ENCODE data around the gene MNT. TPM values are rescaled to one million over a fixed set of nuclear protein-coding genes. Genes with fewer than 3 reads are reported as not detected.

Gene MNT
- total and polyA plus RNA-seq, 4 experiments from 2014 or later = 0.29 to 50.7 (median 23.2) TPM

DNA sequence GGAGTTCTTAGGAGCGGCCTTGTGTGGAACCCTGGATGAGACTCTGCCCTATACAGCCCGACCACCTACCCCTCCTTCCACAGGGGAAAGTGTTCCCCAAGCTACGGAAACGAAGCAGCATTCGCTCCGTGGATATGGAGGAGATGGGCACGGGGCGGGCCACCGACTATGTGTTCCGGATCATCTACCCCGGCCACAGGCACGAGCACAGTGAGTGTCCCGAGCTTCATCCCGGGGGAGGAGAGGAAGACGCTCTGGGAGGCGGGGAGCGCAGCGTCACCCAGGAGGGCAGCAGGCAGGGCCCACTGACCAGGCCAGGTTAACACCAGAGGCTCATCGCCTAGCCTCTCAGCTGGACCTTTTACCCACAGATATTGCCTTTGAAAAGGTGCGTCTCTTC is 35.7 kb downstream of the MNT start:
- H3K4me3 Mint-ChIP-seq = no peak overlapping the region
- peaks cover 8 to 38% of the 10 kb centered on the region in 2 donors for H3K36me3 Mint-ChIP-seq
- H3K9me3 ChIP-seq (ENCODE audit: control insufficient read depth in 1 of 2, low read length in 2 of 2) = no peaks in the 10 kb centered on the region
- ChIA-PET POLR2A (ENCODE audit: partially characterized antibody) (no interaction called here), CTCF (ENCODE audit: partially characterized antibody) (interaction anchor here (1.7 kb wide), 1 partner anchor 17 kb away, joined by 5 read pairs; no protein-coding TSS in a partner anchor)
- no peaks in the 10 kb centered on the region for H3K4me1 ChIP-seq (ENCODE audit: insufficient read depth, low read length)
- no peak overlapping the region for H3K27ac Mint-ChIP-seq
- H3K36me3 ChIP-seq (ENCODE audit: insufficient read depth, low read length) = peaks cover 19% of the 10 kb centered on the region
- H3K4me3 ChIP-seq (ENCODE audit: low read length in 2 of 2) = no peak overlapping the region
- H3K4me1 Mint-ChIP-seq = no peaks in the 10 kb centered on the region
- H3K9me3 Mint-ChIP-seq = no peaks in the 10 kb centered on the region
- DNase-seq = no peak
- no peak overlapping the region for H3K27ac ChIP-seq (ENCODE audit: low read depth, low read length)
- H3K27me3 Mint-ChIP-seq = no peaks in the 10 kb centered on the region
- intact Hi-C loops (cut with micrococcal nuclease) = no loop called here
- no peaks in the 10 kb centered on the region for H3K27me3 ChIP-seq (ENCODE audit: insufficient read depth, low read length)

DNA sequence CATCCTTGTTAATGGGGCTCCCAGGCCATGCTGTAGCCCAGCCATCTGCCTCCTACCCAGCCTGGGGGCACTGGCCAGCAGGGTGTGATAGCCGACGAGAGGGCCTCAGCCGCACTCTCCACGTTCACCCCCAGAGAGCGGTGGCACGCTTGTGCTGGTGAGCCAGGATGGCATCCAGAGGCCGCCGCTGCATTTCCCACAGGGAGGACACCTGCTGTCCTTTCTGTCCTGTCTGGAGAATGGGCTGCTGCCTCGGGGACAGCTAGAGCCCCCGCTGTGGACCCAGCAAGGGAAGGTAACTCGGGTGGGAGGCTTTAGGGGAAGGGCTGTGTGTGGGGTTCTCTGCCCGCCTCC is 36.1 kb downstream of the MNT start:
- no peak overlapping the region for H3K27ac Mint-ChIP-seq
- peaks cover 19% of the 10 kb centered on the region for H3K36me3 ChIP-seq (ENCODE audit: insufficient read depth, low read length)
- H3K36me3 Mint-ChIP-seq = peaks cover 8 to 37% of the 10 kb centered on the region in 2 donors
- H3K4me1 Mint-ChIP-seq = no peaks in the 10 kb centered on the region
- no peaks in the 10 kb centered on the region for H3K27me3 Mint-ChIP-seq
- H3K27ac ChIP-seq (ENCODE audit: low read depth, low read length) = no peak overlapping the region
- no peak overlapping the region for H3K4me3 Mint-ChIP-seq
- H3K9me3 ChIP-seq (ENCODE audit: control insufficient read depth in 1 of 2, low read length in 2 of 2) = no peaks in the 10 kb centered on the region
- intact Hi-C loops (cut with micrococcal nuclease) = no loop called here
- H3K4me3 ChIP-seq (ENCODE audit: low read length in 2 of 2) = no peak overlapping the region
- H3K4me1 ChIP-seq (ENCODE audit: insufficient read depth, low read length) = no peaks in the 10 kb centered on the region
- POLR2A ChIA-PET (ENCODE audit: partially characterized antibody) = no interaction called here
- CTCF ChIA-PET (ENCODE audit: partially characterized antibody) = interaction anchor here (1.7 kb wide), 1 partner anchor 17 kb away, joined by 5 read pairs; no protein-coding TSS in a partner anchor
- DNase-seq = no peak
- no peaks in the 10 kb centered on the region for H3K9me3 Mint-ChIP-seq
- no peaks in the 10 kb centered on the region for H3K27me3 ChIP-seq (ENCODE audit: insufficient read depth, low read length)

DNA sequence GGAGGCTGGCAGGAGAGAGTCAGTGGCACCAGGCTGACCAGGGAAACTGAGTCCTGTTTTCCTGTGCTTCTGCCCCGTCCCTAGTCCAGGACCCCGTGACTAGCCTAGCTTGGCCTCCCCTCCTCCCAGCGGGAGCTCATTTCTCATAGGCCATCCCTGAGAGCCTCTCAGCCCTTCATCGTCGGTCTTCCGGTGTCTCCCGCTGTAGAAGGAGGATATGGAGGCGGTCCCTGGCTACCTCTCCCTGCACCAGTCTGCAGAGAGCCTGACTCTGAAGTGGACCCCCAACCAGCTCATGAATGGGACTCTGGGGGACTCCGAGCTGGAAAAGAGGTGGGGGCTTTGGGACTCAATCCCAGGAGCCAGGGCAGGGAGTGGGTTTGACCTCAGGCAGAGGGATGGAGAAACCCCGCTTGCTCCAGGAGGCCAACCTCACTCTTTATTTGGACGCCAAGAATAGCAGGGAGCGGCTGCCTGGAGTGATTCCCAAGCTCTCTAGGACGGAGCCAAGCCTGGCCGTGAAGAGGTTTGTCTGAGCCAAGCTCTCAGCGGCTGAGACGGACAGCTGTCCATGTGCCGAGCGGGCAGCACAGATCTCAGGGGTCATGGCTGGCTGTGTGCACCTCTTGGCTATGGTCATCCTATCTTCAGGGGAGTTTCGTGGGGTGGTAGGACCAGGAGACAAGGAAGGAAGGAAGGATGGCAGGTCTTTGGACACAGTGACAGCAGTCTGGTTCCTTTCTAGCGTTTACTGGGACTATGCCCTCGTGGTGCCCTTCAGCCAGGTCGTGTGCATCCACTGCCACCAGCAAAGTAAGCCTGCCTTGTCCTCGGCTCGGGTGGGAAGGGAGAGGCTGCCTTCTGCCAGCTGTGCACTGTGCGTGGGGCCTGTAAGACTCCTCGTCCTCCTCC is 36.8 kb downstream of the MNT start:
- no peak overlapping the region for H3K27ac ChIP-seq (ENCODE audit: low read depth, low read length)
- Mint-ChIP-seq H3K9me3 (no peaks in the 10 kb centered on the region), H3K4me1 (no peaks in the 10 kb centered on the region), H3K27ac (no peak overlapping the region), H3K4me3 (no peak overlapping the region), H3K27me3 (no peaks in the 10 kb centered on the region), H3K36me3 (peaks cover 8 to 36% of the 10 kb centered on the region in 2 donors)
- peaks cover 19% of the 10 kb centered on the region for H3K36me3 ChIP-seq (ENCODE audit: insufficient read depth, low read length)
- intact Hi-C loops (cut with micrococcal nuclease) = no loop called here
- H3K4me1 ChIP-seq (ENCODE audit: insufficient read depth, low read length) = no peaks in the 10 kb centered on the region
- no peaks in the 10 kb centered on the region for H3K9me3 ChIP-seq (ENCODE audit: control insufficient read depth in 1 of 2, low read length in 2 of 2)
- CTCF ChIA-PET (ENCODE audit: partially characterized antibody) = interaction anchor here (1.0 to 1.7 kb wide), 2 partner anchors 18 to 26 kb away, joined by 3 to 5 read pairs; no protein-coding TSS in a partner anchor
- H3K4me3 ChIP-seq (ENCODE audit: low read length in 2 of 2) = no peak overlapping the region
- no peak for DNase-seq
- H3K27me3 ChIP-seq (ENCODE audit: insufficient read depth, low read length) = no peaks in the 10 kb centered on the region
- POLR2A ChIA-PET (ENCODE audit: partially characterized antibody) = no interaction called here

DNA sequence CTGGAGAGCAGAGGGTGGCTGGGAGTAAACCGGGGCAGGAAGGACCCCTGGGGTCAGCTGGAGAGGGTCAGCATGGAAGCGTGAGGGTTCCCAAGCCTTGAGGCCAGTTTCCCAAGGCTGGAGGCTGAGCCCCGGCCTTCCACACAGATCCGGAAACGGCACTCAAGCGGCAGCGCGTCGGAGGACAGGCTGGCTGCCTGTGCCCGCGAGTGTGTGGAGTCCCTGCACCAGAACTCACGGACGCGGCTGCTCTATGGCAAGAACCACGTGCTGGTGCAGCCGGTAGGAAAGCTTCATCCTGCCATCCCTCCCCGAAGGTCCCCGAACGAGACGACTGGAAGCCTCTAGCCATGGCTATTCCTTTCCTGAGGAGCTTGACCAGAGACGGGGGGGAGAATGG is 37.5 kb downstream of the MNT start:
- Mint-ChIP-seq H3K36me3 (peaks cover 8 to 36% of the 10 kb centered on the region in 2 donors), H3K4me3 (no peak overlapping the region), H3K9me3 (no peaks in the 10 kb centered on the region), H3K4me1 (no peaks in the 10 kb centered on the region), H3K27me3 (no peaks in the 10 kb centered on the region), H3K27ac (no peak overlapping the region)
- intact Hi-C loops (cut with micrococcal nuclease) = no loop called here
- Histone ChIP-seq H3K4me1 (ENCODE audit: insufficient read depth, low read length) (no peaks in the 10 kb centered on the region), H3K9me3 (ENCODE audit: control insufficient read depth in 1 of 2, low read length in 2 of 2) (no peaks in the 10 kb centered on the region), H3K4me3 (ENCODE audit: low read length in 2 of 2) (no peak overlapping the region), H3K27me3 (ENCODE audit: insufficient read depth, low read length) (no peaks in the 10 kb centered on the region), H3K36me3 (ENCODE audit: insufficient read depth, low read length) (peaks cover 19% of the 10 kb centered on the region), H3K27ac (ENCODE audit: low read depth, low read length) (no peak overlapping the region)
- ChIA-PET POLR2A (ENCODE audit: partially characterized antibody) (no interaction called here), CTCF (ENCODE audit: partially characterized antibody) (interaction anchor here (1.0 kb wide), 1 partner anchor 25 kb away, joined by 3 read pairs; no protein-coding TSS in a partner anchor)
- DNase-seq = no peak

DNA sequence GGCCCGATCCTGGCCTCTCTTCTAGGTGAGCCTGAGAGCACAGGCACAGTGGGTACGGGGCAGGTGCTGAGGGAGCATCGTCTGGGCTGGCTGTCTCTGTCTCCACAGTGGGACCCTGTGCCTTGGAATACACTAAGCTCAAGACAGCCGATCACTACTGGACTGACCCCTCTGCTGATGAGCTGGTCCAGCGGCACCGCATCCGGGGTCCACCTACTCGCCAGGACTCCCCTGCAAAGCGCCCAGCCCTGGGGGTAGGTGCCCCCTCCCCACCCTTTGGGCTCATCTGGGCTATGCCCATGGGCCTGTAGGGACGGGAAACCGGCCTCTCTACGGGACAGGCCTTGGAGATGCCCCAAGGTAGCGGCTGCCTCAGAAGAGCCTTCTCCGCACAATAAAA is 38.0 kb downstream of the MNT start:
- no peak overlapping the region for H3K27ac ChIP-seq (ENCODE audit: low read depth, low read length)

DNA sequence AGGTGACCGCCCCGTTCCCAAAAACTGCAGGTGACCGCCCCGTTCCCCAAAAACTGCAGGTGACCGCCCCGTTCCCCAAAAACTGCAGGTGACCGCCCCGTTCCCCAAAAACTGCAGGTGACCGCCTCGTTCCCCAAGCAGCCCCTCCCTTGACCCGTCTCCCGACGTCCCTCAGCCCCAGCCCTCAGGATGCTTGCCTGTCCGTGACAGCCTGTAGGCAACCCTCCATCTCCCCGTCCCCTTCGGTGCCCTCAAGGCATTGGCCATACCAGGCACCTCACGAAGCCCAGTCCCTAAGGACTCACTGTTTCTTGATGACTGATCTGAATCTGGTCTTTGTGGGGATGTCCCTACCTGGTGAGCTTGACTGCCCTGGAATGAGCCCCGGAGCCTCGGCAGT is 38.4 kb downstream of the MNT start:
- H3K9me3 ChIP-seq (ENCODE audit: control insufficient read depth in 1 of 2, low read length in 2 of 2) = no peaks in the 10 kb centered on the region
- H3K4me1 ChIP-seq (ENCODE audit: insufficient read depth, low read length) = no peaks in the 10 kb centered on the region
- no peak overlapping the region for H3K4me3 ChIP-seq (ENCODE audit: low read length in 2 of 2)
- H3K27ac Mint-ChIP-seq = no peak overlapping the region
- H3K27me3 Mint-ChIP-seq = no peaks in the 10 kb centered on the region
- no peaks in the 10 kb centered on the region for H3K27me3 ChIP-seq (ENCODE audit: insufficient read depth, low read length)
- intact Hi-C loops (cut with micrococcal nuclease) = no loop called here
- no peak for DNase-seq
- no peak overlapping the region for H3K4me3 Mint-ChIP-seq
- ChIA-PET POLR2A (ENCODE audit: partially characterized antibody) (no interaction called here), CTCF (ENCODE audit: partially characterized antibody) (interaction anchor here (2.2 kb wide), 1 partner anchor 53 kb away, joined by 10 read pairs; no protein-coding TSS in a partner anchor)
- peaks cover 19% of the 10 kb centered on the region for H3K36me3 ChIP-seq (ENCODE audit: insufficient read depth, low read length)
- H3K27ac ChIP-seq (ENCODE audit: low read depth, low read length) = no peak overlapping the region
- no peaks in the 10 kb centered on the region for H3K9me3 Mint-ChIP-seq
- H3K36me3 Mint-ChIP-seq = peaks cover 4 to 33% of the 10 kb centered on the region in 2 donors
- H3K4me1 Mint-ChIP-seq = no peaks in the 10 kb centered on the region

More for the DNA sequence above, 38.0 kb downstream of the MNT start:
- no peaks in the 10 kb centered on the region for H3K9me3 Mint-ChIP-seq
- H3K27ac Mint-ChIP-seq = no peak overlapping the region
- CTCF ChIA-PET (ENCODE audit: partially characterized antibody) = interaction anchor here (1.0 kb wide), 1 partner anchor 24 kb away, joined by 3 read pairs; no protein-coding TSS in a partner anchor
- H3K4me3 Mint-ChIP-seq = no peak overlapping the region
- no peaks in the 10 kb centered on the region for H3K9me3 ChIP-seq (ENCODE audit: control insufficient read depth in 1 of 2, low read length in 2 of 2)
- H3K36me3 ChIP-seq (ENCODE audit: insufficient read depth, low read length) = peaks cover 19% of the 10 kb centered on the region
- no peaks in the 10 kb centered on the region for H3K4me1 ChIP-seq (ENCODE audit: insufficient read depth, low read length)
- H3K27me3 Mint-ChIP-seq = no peaks in the 10 kb centered on the region
- intact Hi-C loops (cut with micrococcal nuclease) = no loop called here
- DNase-seq = no peak
- no peaks in the 10 kb centered on the region for H3K27me3 ChIP-seq (ENCODE audit: insufficient read depth, low read length)
- H3K4me3 ChIP-seq (ENCODE audit: low read length in 2 of 2) = no peak overlapping the region
- H3K4me1 Mint-ChIP-seq = no peaks in the 10 kb centered on the region
- POLR2A ChIA-PET (ENCODE audit: partially characterized antibody) = no interaction called here
- peaks cover 6 to 35% of the 10 kb centered on the region in 2 donors for H3K36me3 Mint-ChIP-seq

DNA sequence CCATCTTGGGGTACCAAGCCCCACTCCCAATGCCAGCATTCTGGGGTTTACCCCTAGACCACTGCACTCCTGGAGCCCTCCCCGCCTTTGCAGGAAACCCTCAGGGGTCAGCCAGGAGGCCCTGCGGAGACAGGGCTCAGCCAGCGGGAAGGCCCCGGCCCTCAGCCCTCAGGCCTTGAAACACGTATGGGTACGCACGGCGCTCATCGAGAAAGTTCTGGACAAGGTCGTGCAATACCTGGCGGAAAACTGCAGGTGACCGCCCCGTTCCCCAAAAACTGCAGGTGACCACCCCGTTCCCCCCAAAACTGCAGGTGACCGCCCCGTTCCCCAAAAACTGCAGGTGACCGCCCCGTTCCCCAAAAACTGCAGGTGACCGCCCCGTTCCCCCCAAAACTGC is 38.8 kb downstream of the MNT start:
- Mint-ChIP-seq H3K27ac (no peak overlapping the region), H3K27me3 (no peaks in the 10 kb centered on the region), H3K9me3 (no peaks in the 10 kb centered on the region), H3K36me3 (peaks cover 4 to 32% of the 10 kb centered on the region in 2 donors), H3K4me1 (no peaks in the 10 kb centered on the region), H3K4me3 (no peak overlapping the region)
- no peak for DNase-seq
- Histone ChIP-seq H3K4me1 (ENCODE audit: insufficient read depth, low read length) (no peaks in the 10 kb centered on the region), H3K27ac (ENCODE audit: low read depth, low read length) (no peak overlapping the region), H3K27me3 (ENCODE audit: insufficient read depth, low read length) (no peaks in the 10 kb centered on the region), H3K4me3 (ENCODE audit: low read length in 2 of 2) (no peak overlapping the region), H3K9me3 (ENCODE audit: control insufficient read depth in 1 of 2, low read length in 2 of 2) (no peaks in the 10 kb centered on the region), H3K36me3 (ENCODE audit: insufficient read depth, low read length) (peaks cover 19% of the 10 kb centered on the region)
- intact Hi-C loops (cut with micrococcal nuclease) = no loop called here
- POLR2A ChIA-PET (ENCODE audit: partially characterized antibody) = no interaction called here
- CTCF ChIA-PET (ENCODE audit: partially characterized antibody) = interaction anchor here (1.4 to 2.2 kb wide), 2 partner anchors 9 to 54 kb away, joined by 4 to 10 read pairs; no protein-coding TSS in a partner anchor
